ENCODE data around the gene FOSB.
A peak's percentile ranks its signal among the peaks of the same experiment; 100 is the strongest.

The FOSB gene

GRCh38 chr19:45443462-45444317 lies 24.1 kb upstream of the FOSB start:
- TF ChIP-seq CTCF (conservative IDR thresholded peaks at IDR 0.05; ENCODE audit: low read depth, low read length): no peak
- H3K4me3 ChIP-seq (ENCODE audit: low read depth, low read length): peak overlapping the region; percentile 53
- peak; percentile 82 for DNase-seq (ENCODE audit: low read depth)

GRCh38 chr19:45444318-45445041 lies 23.3 kb upstream of the FOSB start:
- peak overlapping the region; percentile 17 for H3K4me3 ChIP-seq (ENCODE audit: low read depth, low read length)
- peak; percentile 88 for DNase-seq (ENCODE audit: low read depth)
- no peak for TF ChIP-seq CTCF (conservative IDR thresholded peaks at IDR 0.05; ENCODE audit: low read depth, low read length)

GRCh38 chr19:45445139-45445538 lies 22.7 kb upstream of the FOSB start:
- DNase-seq (ENCODE audit: low read depth): no peak
- no peak for TF ChIP-seq CTCF (conservative IDR thresholded peaks at IDR 0.05; ENCODE audit: low read depth, low read length)
- H3K4me3 ChIP-seq (ENCODE audit: low read depth, low read length): no peak overlapping the region

- peak; percentile 71 for DNase-seq (ENCODE audit: low read depth)
- peak; percentile 58 for TF ChIP-seq CTCF (conservative IDR thresholded peaks at IDR 0.05; ENCODE audit: low read depth, low read length)
- H3K4me3 ChIP-seq (ENCODE audit: low read depth, low read length): no peak overlapping the region
These were observed 21.5 kb upstream of the FOSB start for GRCh38 chr19:45446295-45446694.

- TF ChIP-seq CTCF (conservative IDR thresholded peaks at IDR 0.05; ENCODE audit: low read depth, low read length): no peak
- H3K4me3 ChIP-seq (ENCODE audit: low read depth, low read length): no peak overlapping the region
- DNase-seq (ENCODE audit: low read depth): no peak
These were observed 20.9 kb upstream of the FOSB start for GRCh38 chr19:45446944-45447343.

GRCh38 chr19:45448425-45448756 lies 19.4 kb upstream of the FOSB start:
- TF ChIP-seq CTCF (conservative IDR thresholded peaks at IDR 0.05; ENCODE audit: low read depth, low read length): no peak
- no peak overlapping the region for H3K4me3 ChIP-seq (ENCODE audit: low read depth, low read length)
- DNase-seq (ENCODE audit: low read depth): no peak
